A549 (cell line): ENCODE measurements around the gene HMX1. TPM values are rescaled to one million over a fixed set of nuclear protein-coding genes. Genes with fewer than 3 reads are reported as not detected.

Experiments
- ATAC-seq, 2 experiments: fragments of 200-7000 bp in 1 of 2; fragments of >200 bp in 1 of 2; cut with Nextera tagmentation in 1 of 2; cut with Tn5 transposase in 1 of 2; 3 replicates each; pipeline versions ENCODE4 v1.8.0 to v1.9.1; 2018 to 2020; ENCODE audit warnings: mild to moderate bottlenecking in 1 of 2, moderate library complexity in 1 of 2
- CTCF ChIA-PET: fragments of 300-600 bp; sonication (Branson Sonifier 250); formaldehyde crosslinking; extraction: SDS; loops from one replicate; lab custom pipeline; 2021; ENCODE audit warnings: antibody characterized with exemption, inconsistent platforms; lab: Yijun Ruan, JAX
- POLR2A ChIA-PET: fragments of 350-600 bp; formaldehyde crosslinking; extraction: SDS; loops from one replicate; lab custom pipeline; 2021; ENCODE audit warnings: antibody characterized with exemption, inconsistent platforms; lab: Yijun Ruan, JAX
- DNase-seq, 2 experiments: peaks; one replicate each; pipeline versions ENCODE4 v3.0.0 to v3.0.0-alpha.2; 2011 to 2016; ENCODE audit warnings: low read depth in 1 of 2, low spot score in 1 of 2
- FAIRE-seq: peaks from 2 replicates; lab custom pipeline; 2011; peaks lifted over from hg19 to GRCh38; lab: Jason Lieb, UNC
- H3K27ac ChIP-seq, 2 experiments: fragments of >200 bp; sonication (Bioruptor Twin); formaldehyde crosslinking; 3 replicates each; pipeline ENCODE4 v1.5.1; 2016 to 2017
- H3K4me1 ChIP-seq: fragments of >200 bp; sonication (Bioruptor Twin); formaldehyde crosslinking; 3 replicates; pipeline ENCODE4 v1.6.1; 2016
- H3K4me2 ChIP-seq: fragments of >200 bp; sonication (Bioruptor Twin); formaldehyde crosslinking; 3 replicates; pipeline ENCODE4 v1.6.1; 2016
- H3K4me3 ChIP-seq: fragments of >200 bp; sonication (Bioruptor Twin); formaldehyde crosslinking; 3 replicates; pipeline ENCODE4 v1.5.1; 2016
- H3K9me3 ChIP-seq: fragments of >200 bp; sonication (Bioruptor Twin); formaldehyde crosslinking; 3 replicates; pipeline ENCODE4 v1.6.1; 2016
- CBX8 ChIP-seq: fragments of 200-600 bp; sonication (generic); IDR thresholded peaks from 2 replicates; pipeline ENCODE4 v1.6.1; 2016
- EHF ChIP-seq: fragments of 250-450 bp; sonication (Bioruptor Pico); IDR thresholded peaks from 2 replicates; pipeline ENCODE4 v1.5.0; 2020; ENCODE audit warnings: mild to moderate bottlenecking
- EP300 ChIP-seq, 2 experiments: fragments of >200 bp; sonication (Bioruptor Twin); formaldehyde crosslinking; IDR thresholded peaks; 2 replicates in 1 of 2; 3 replicates in 1 of 2; pipeline ENCODE4 v1.6.1; 2016 to 2017
- FOSL2 ChIP-seq, 2 experiments: fragments of 450-650 bp in 1 of 2; fragments of >200 bp in 1 of 2; sonication (Bioruptor Twin) in 1 of 2; formaldehyde crosslinking; IDR thresholded peaks; 2 replicates each; pipeline versions ENCODE4 v1.5.0 to v1.6.1; 2016 to 2020; ENCODE audit warnings: mild to moderate bottlenecking in 1 of 2, moderate library complexity in 1 of 2
- HOXA7 ChIP-seq: fragments of 250-450 bp; sonication (Bioruptor Pico); IDR thresholded peaks from 2 replicates; pipeline ENCODE4 v1.5.0; 2020; ENCODE audit warnings: mild to moderate bottlenecking, moderate library complexity
- HOXB5 ChIP-seq: fragments of 250-450 bp; sonication (Bioruptor Pico); IDR thresholded peaks from 2 replicates; pipeline ENCODE4 v1.5.0; 2020; ENCODE audit warnings: mild to moderate bottlenecking, moderate library complexity
- KDM1A ChIP-seq: fragments of 200-600 bp; sonication (generic); IDR thresholded peaks from 2 replicates; pipeline ENCODE4 v1.6.1; 2016; ENCODE audit warnings: low read depth, mild to moderate bottlenecking
- MAX ChIP-seq: IDR thresholded peaks from 2 replicates; pipeline ENCODE4 v1.6.1; 2012
- MYC ChIP-seq: IDR thresholded peaks from 2 replicates; pipeline ENCODE4 v1.6.1; 2012; ENCODE audit warnings: mild to moderate bottlenecking, inconsistent platforms, low read length, improper control_type of control experiment, borderline replicate concordance
- PHF8 ChIP-seq: fragments of 200-600 bp; sonication (generic); IDR thresholded peaks from 2 replicates; pipeline ENCODE4 v1.6.1; 2016; ENCODE audit warnings: low read depth, mild to moderate bottlenecking, antibody characterized with exemption, moderate library complexity, borderline replicate concordance
- RAD21 ChIP-seq, 2 experiments: fragments of >200 bp in 1 of 2; sonication (Bioruptor Twin) in 1 of 2; formaldehyde crosslinking in 1 of 2; IDR thresholded peaks in 1 of 2; conservative IDR thresholded peaks in 1 of 2; 2 replicates in 1 of 2; 3 replicates in 1 of 2; pipeline ENCODE4 v1.6.1; 2012 to 2018; ENCODE audit warnings: inconsistent platforms in 1 of 2
- RARB ChIP-seq: fragments of 250-450 bp; sonication (Bioruptor Pico); IDR thresholded peaks from 2 replicates; pipeline ENCODE4 v1.8.0; 2021; ENCODE audit warnings: mild to moderate bottlenecking, moderate library complexity
- RNF2 ChIP-seq: fragments of 200-600 bp; sonication (generic); IDR thresholded peaks from 2 replicates; pipeline ENCODE4 v1.6.1; 2016; ENCODE audit warnings: low read depth, mild to moderate bottlenecking, antibody characterized with exemption, moderate library complexity, borderline replicate concordance
- SMC3 ChIP-seq: fragments of >200 bp; sonication (Bioruptor Twin); formaldehyde crosslinking; IDR thresholded peaks from 3 replicates; pipeline ENCODE4 v1.6.1; 2018; ENCODE audit warnings: inconsistent platforms
- ZC3H11A ChIP-seq: fragments of 450-650 bp; IDR thresholded peaks from 2 replicates; pipeline ENCODE4 v1.6.1; 2014; ENCODE audit warnings: antibody characterized with exemption, mild to moderate bottlenecking
- WGBS: methylation state at CpG from one replicate; pipeline ENCODE4 v1.1.6; 2017; ENCODE audit errors: missing lambda C conversion rate; 5-methylcytosine and 5-hydroxymethylcytosine counted together
- polyA plus RNA-seq, 4 experiments: library from polyadenylated mRNA; depleted of rRNA in 3 of 4; stranded (reverse); fragments of >200 nt; fragmentation: RNase III in 1 of 4; extraction: RNeasy Plus Mini Kit Qiagen cat#74134 plus additional on column Dnase treatment in 1 of 4; gene quantifications; 2 replicates in 3 of 4; 3 replicates in 1 of 4; pipeline ENCODE4 v1.2.3, GENCODE V29; 2011 to 2017
- TF ChIP-seq, protein P1 (sequence below): fragments of 450-650 bp; IDR thresholded peaks from 2 replicates; pipeline ENCODE4 v1.6.1; 2014; ENCODE audit warnings: antibody characterized with exemption
- TF ChIP-seq, protein P2 (sequence below): fragments of 250-450 bp; sonication (Bioruptor Pico); IDR thresholded peaks from 2 replicates; pipeline ENCODE4 v1.5.0; 2021; ENCODE audit warnings: mild to moderate bottlenecking, moderate library complexity, borderline replicate concordance
- TF ChIP-seq, protein P3 (sequence below): fragments of 150-350 bp; IDR thresholded peaks from 2 replicates; pipeline ENCODE4 v1.6.1; 2014; ENCODE audit warnings: low read depth, mild to moderate bottlenecking, low read length
- TF ChIP-seq, protein P4 (sequence below): fragments of 250-450 bp; sonication (Bioruptor Pico); IDR thresholded peaks from 2 replicates; pipeline ENCODE4 v1.5.0; 2020; ENCODE audit warnings: low read depth, mild to moderate bottlenecking, moderate library complexity

The HMX1 gene
- polyA plus RNA-seq, 2 of the 4 experiments (the other 2 are of a cell fraction): 0.06 TPM; not detected in 1

DNA sequence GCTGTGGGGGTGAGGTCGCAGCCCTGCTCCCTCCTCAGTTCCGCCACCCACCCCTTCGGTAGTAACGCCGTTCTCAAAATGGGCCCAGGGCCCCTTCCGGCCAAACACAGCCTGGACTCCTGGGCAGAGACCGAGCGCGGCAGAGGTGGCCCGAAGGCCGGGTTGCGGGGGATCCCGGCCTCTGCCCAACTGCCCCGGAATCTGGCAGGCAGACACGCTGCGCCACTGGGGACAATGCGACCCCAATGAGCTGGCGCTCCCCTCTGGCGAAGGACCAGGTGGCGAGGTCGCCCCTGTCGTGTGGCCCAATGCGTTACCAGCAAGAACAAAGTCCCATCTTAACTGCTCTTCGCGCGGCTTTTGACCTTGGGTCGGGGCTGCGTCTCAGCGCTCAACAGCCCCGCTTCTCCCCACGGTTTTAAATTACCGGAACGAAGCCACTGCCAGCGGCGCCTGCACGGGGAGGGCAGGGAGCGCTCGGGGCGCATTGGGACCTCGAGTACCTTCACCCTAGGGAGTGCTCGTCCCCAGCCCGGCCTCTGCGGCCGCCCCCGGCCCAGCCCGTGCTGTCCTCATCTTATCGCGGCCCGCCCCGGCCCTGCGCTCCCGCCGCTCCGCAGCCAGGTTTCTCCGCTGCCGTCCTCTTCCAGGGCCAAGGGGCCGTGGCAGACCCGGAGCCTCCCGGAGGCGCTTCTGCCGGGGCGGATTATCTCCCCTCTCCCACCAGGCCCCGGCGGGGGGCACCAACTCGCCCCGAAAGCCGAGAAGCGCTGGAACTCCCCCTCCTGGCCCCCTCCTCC is 22.2 kb upstream of the HMX1 start:
- FAIRE-seq: no peak
- TF ChIP-seq CBX8 (no peak), MAX (no peak), HOXA7 (CRISPR knock-in tag) (no peak), ZC3H11A (no peak), MYC (no peak), EHF (CRISPR knock-in tag) (no peak), RNF2 (no peak), FOSL2 (IDR thresholded peaks at IDR 0.05) (no peak), FOSL2 (CRISPR knock-in tag; IDR thresholded peaks at IDR 0.05) (no peak), HOXB5 (CRISPR knock-in tag) (no peak), KDM1A (no peak), SMC3 (no peak), RAD21 (conservative IDR thresholded peaks at IDR 0.05 in 1 of 2, IDR thresholded peaks at IDR 0.05 in 1 of 2) (no peak), PHF8 (no peak)
- TF ChIP-seq, protein P1, sequence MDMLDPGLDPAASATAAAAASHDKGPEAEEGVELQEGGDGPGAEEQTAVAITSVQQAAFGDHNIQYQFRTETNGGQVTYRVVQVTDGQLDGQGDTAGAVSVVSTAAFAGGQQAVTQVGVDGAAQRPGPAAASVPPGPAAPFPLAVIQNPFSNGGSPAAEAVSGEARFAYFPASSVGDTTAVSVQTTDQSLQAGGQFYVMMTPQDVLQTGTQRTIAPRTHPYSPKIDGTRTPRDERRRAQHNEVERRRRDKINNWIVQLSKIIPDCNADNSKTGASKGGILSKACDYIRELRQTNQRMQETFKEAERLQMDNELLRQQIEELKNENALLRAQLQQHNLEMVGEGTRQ: no peak
- TF ChIP-seq, protein P2, sequence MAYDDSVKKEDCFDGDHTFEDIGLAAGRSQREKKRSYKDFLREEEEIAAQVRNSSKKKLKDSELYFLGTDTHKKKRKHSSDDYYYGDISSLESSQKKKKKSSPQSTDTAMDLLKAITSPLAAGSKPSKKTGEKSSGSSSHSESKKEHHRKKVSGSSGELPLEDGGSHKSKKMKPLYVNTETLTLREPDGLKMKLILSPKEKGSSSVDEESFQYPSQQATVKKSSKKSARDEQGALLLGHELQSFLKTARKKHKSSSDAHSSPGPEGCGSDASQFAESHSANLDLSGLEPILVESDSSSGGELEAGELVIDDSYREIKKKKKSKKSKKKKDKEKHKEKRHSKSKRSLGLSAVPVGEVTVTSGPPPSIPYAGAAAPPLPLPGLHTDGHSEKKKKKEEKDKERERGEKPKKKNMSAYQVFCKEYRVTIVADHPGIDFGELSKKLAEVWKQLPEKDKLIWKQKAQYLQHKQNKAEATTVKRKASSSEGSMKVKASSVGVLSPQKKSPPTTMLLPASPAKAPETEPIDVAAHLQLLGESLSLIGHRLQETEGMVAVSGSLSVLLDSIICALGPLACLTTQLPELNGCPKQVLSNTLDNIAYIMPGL (CRISPR knock-in tag): no peak
- TF ChIP-seq, protein P3, sequence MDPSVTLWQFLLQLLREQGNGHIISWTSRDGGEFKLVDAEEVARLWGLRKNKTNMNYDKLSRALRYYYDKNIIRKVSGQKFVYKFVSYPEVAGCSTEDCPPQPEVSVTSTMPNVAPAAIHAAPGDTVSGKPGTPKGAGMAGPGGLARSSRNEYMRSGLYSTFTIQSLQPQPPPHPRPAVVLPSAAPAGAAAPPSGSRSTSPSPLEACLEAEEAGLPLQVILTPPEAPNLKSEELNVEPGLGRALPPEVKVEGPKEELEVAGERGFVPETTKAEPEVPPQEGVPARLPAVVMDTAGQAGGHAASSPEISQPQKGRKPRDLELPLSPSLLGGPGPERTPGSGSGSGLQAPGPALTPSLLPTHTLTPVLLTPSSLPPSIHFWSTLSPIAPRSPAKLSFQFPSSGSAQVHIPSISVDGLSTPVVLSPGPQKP: no peak
- TF ChIP-seq, protein P4, sequence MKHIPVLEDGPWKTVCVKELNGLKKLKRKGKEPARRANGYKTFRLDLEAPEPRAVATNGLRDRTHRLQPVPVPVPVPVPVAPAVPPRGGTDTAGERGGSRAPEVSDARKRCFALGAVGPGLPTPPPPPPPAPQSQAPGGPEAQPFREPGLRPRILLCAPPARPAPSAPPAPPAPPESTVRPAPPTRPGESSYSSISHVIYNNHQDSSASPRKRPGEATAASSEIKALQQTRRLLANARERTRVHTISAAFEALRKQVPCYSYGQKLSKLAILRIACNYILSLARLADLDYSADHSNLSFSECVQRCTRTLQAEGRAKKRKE (CRISPR knock-in tag): no peak
- H3K4me1 ChIP-seq: no peaks in the 10 kb centered on the region
- no peak for ATAC-seq
- H3K4me3 ChIP-seq: no peak overlapping the region
- no peak overlapping the region for H3K4me2 ChIP-seq
- DNase-seq: no peak
- POLR2A ChIA-PET: no interaction called here
- no peaks in the 10 kb centered on the region for H3K9me3 ChIP-seq
- 39% methylated on average over 22 of the region's 68 CpGs for WGBS
- H3K27ac ChIP-seq: no peak overlapping the region
- CTCF ChIA-PET: no interaction called here

DNA sequence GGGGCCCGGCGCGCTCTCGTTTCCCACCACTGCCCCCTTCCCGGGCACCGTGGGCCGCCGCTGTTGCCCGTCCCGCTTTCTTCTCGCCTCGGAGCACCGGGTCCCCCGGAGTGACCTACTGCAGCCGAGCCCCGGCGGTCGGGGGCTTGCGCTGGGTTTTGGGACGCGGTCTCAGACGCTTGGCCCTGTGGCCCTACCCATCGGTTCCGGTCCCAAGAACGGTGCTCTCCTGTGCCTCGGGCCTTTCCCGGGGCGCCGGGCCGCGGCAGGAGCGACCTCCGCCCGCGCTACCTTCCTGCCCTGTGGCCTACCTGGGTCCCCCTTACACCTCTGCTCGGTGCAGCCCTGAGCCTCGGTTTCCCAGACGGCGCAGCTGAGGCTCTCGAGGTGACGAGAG is 21.6 kb upstream of the HMX1 start:
- POLR2A ChIA-PET: no interaction called here

More for the DNA sequence above, 21.6 kb upstream of the HMX1 start:
- CTCF ChIA-PET: no interaction called here
- TF ChIP-seq EP300 (IDR thresholded peaks at IDR 0.05) (no peak), RNF2 (no peak), MYC (no peak), RARB (CRISPR knock-in tag) (no peak), CBX8 (no peak)
- TF ChIP-seq, protein P2 (CRISPR knock-in tag): no peak
- no peak overlapping the region for H3K4me3 ChIP-seq
- H3K4me2 ChIP-seq: no peak overlapping the region
- no peak for DNase-seq
- ATAC-seq: no peak
- no peak overlapping the region for H3K27ac ChIP-seq
- H3K9me3 ChIP-seq: no peaks in the 10 kb centered on the region
- WGBS: no CpG with 5 or more reads among the region's 41 CpGs
- no peaks in the 10 kb centered on the region for H3K4me1 ChIP-seq
- FAIRE-seq: no peak
